ENCODE data around the gene FAM234A. TPM values are rescaled to one million over a fixed set of nuclear protein-coding genes. Genes with fewer than 3 reads are reported as not detected.

FAM234A gene
- total RNA-seq, 1 donor from 2014 or later = 133 TPM

- TF ChIP-seq, protein P1, sequence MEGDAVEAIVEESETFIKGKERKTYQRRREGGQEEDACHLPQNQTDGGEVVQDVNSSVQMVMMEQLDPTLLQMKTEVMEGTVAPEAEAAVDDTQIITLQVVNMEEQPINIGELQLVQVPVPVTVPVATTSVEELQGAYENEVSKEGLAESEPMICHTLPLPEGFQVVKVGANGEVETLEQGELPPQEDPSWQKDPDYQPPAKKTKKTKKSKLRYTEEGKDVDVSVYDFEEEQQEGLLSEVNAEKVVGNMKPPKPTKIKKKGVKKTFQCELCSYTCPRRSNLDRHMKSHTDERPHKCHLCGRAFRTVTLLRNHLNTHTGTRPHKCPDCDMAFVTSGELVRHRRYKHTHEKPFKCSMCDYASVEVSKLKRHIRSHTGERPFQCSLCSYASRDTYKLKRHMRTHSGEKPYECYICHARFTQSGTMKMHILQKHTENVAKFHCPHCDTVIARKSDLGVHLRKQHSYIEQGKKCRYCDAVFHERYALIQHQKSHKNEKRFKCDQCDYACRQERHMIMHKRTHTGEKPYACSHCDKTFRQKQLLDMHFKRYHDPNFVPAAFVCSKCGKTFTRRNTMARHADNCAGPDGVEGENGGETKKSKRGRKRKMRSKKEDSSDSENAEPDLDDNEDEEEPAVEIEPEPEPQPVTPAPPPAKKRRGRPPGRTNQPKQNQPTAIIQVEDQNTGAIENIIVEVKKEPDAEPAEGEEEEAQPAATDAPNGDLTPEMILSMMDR (IDR thresholded peaks at IDR 0.05; ENCODE audit: unreplicated experiment) = no peak
- Mint-ChIP-seq H3K4me1 (no peaks in the 10 kb centered on the region), H3K36me3 (peaks cover 2% of the 10 kb centered on the region), H3K9me3 (no peaks in the 10 kb centered on the region), H3K27ac (no peak overlapping the region), H3K4me3 (no peak overlapping the region), H3K27me3 (ENCODE audit: low read depth) (no peaks in the 10 kb centered on the region)
- no peak for DNase-seq (ENCODE audit: low spot score in 2 of 2, unreplicated experiment in 2 of 2)
Measured at GRCh38 chr16:297832-298231, 63.2 kb downstream of the FAM234A start.

DNA sequence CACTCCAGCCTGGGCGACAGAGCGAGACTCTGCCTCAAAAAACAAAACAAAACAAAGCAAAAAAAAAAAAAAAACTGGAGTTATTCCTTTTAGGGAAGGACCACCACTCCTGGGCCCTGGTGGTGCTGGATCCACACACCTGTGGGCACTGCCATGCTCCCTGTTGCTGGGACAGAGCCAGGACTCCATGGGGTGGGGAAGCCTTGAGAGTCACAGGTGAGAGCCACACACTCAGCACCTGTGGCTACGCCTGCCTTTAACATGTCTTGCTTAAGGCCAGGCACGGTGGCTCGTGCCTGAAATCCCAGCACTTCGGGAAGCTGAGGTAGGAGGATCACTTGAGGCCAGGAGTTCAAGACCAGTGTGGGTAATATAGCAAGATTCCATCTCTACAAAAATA is 66.6 kb downstream of the FAM234A start:
- no peak overlapping the region for H3K4me3 Mint-ChIP-seq
- H3K36me3 Mint-ChIP-seq = peaks cover 9% of the 10 kb centered on the region
- H3K27me3 Mint-ChIP-seq (ENCODE audit: low read depth) = no peaks in the 10 kb centered on the region
- no peaks in the 10 kb centered on the region for H3K9me3 Mint-ChIP-seq
- TF ChIP-seq, protein P1 (IDR thresholded peaks at IDR 0.05; ENCODE audit: unreplicated experiment) = no peak
- H3K27ac Mint-ChIP-seq = no peak overlapping the region
- no peak for DNase-seq (ENCODE audit: low spot score in 2 of 2, unreplicated experiment in 2 of 2)
- H3K4me1 Mint-ChIP-seq = no peaks in the 10 kb centered on the region

DNA sequence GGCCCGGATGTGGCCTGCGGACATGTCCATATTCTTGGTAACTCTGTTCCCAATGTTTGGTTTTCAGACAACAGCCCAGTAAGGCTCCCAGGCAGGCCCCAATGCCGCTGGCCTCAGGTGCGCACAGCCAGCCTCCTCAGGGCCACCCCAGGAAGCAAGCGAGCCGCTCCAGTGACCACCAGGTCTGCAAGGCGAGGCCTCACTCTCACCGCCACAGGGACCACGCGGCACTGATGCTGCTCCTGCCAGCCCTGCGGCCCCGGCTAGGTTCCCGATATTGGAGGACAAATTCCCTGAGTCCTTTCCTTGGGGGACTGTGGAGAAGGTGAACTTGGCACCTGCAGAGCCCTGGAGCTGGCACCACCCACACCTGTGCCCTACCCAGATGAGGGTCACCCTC is 67.3 kb downstream of the FAM234A start:
- Mint-ChIP-seq H3K9me3 (no peaks in the 10 kb centered on the region), H3K4me3 (no peak overlapping the region), H3K27me3 (ENCODE audit: low read depth) (no peaks in the 10 kb centered on the region), H3K36me3 (peaks cover 11% of the 10 kb centered on the region), H3K27ac (no peak overlapping the region), H3K4me1 (no peaks in the 10 kb centered on the region)
- no peak for DNase-seq (ENCODE audit: low spot score in 2 of 2, unreplicated experiment in 2 of 2)
- TF ChIP-seq, protein P1 (IDR thresholded peaks at IDR 0.05; ENCODE audit: unreplicated experiment) = no peak

DNA sequence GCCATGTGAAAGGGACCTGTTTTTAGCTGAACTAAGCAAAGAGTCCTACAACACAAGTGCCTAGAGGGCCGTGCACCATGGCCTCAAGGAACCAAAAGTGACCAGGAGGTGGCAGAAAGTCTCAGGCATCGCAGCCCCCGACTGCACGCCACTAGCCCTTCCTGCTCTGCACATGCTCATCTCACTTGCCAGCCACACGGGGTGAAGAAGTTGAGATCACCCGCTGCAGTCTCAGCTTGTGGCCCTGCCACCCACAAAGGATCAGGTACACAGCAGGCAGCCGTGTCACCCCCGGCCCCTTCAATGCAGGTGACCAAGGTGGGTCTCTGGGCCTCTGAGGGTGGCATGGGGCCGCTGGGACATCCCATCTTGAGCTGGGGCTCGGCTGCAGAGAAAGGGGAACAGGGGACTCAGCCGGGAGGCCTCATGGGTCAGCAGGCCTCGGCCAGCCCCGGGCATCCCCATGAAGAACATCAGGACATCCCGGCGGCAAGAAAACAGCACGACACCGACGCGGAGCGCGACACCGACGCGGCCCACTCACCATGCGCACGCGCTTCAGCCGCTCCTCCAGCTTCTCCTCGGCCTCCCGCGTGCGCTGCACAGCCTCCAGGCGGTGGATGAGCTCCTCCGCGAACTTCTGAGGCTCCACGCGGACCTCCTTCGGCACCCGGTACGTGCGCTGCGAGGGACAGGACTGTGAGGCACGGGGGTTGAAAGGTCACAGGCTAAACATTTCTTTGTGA is 69.3 kb downstream of the FAM234A start:
- Mint-ChIP-seq H3K36me3 (peaks cover 12% of the 10 kb centered on the region), H3K9me3 (no peaks in the 10 kb centered on the region), H3K27me3 (ENCODE audit: low read depth) (no peaks in the 10 kb centered on the region), H3K4me1 (no peaks in the 10 kb centered on the region), H3K27ac (no peak overlapping the region), H3K4me3 (no peak overlapping the region)
- TF ChIP-seq, protein P1 (IDR thresholded peaks at IDR 0.05; ENCODE audit: unreplicated experiment) = no peak
- peak in 1 of 2 experiments; percentile 15 for DNase-seq (ENCODE audit: low spot score in 2 of 2, unreplicated experiment in 2 of 2)

- no peak overlapping the region for H3K27ac Mint-ChIP-seq
- H3K4me1 Mint-ChIP-seq = no peaks in the 10 kb centered on the region
- H3K27me3 Mint-ChIP-seq (ENCODE audit: low read depth) = no peaks in the 10 kb centered on the region
Measured at GRCh38 chr16:305916-306626, 71.5 kb downstream of the FAM234A start.

More at GRCh38 chr16:305916-306626, 71.5 kb downstream of the FAM234A start:
- Mint-ChIP-seq H3K4me3 (no peak overlapping the region), H3K9me3 (no peaks in the 10 kb centered on the region), H3K36me3 (peaks cover 18% of the 10 kb centered on the region)
- no peak for DNase-seq (ENCODE audit: low spot score in 2 of 2, unreplicated experiment in 2 of 2)
- TF ChIP-seq, protein P1 (IDR thresholded peaks at IDR 0.05; ENCODE audit: unreplicated experiment) = no peak

All from mesothelial cell of epicardium (in vitro differentiated cells).